Right lung (tissue), 5 donors: ENCODE results near the gene TTLL1. TPM values are rescaled to one million over a fixed set of nuclear protein-coding genes. Genes with fewer than 3 reads are reported as not detected.
"Not testable (repeated sequence)": the region's sequence is repeated elsewhere in the genome, so short reads cannot be mapped to it uniquely, and the experiment has no call there.

Experiments
- DNase-seq, 2 donors: peaks; one replicate each; pipeline ENCODE4 v3.0.0-alpha.2; 2013
- polyA plus RNA-seq, 5 donors: library from polyadenylated mRNA; unstranded; fragments of 120-200 nt; gene quantifications; one replicate each; pipeline versions ENCODE4 v1.2.1 to v1.2.3, GENCODE V29; 2013; ENCODE audit warnings: inconsistent platforms in 1 of 5, low replicate concordance in 1 of 5; ENCODE audit not compliant: insufficient read length in 5 of 5, insufficient read depth in 1 of 5

Gene TTLL1
- polyA plus RNA-seq, 5 donors, result 14.0 to 18.9 (median 16.3) TPM

DNA sequence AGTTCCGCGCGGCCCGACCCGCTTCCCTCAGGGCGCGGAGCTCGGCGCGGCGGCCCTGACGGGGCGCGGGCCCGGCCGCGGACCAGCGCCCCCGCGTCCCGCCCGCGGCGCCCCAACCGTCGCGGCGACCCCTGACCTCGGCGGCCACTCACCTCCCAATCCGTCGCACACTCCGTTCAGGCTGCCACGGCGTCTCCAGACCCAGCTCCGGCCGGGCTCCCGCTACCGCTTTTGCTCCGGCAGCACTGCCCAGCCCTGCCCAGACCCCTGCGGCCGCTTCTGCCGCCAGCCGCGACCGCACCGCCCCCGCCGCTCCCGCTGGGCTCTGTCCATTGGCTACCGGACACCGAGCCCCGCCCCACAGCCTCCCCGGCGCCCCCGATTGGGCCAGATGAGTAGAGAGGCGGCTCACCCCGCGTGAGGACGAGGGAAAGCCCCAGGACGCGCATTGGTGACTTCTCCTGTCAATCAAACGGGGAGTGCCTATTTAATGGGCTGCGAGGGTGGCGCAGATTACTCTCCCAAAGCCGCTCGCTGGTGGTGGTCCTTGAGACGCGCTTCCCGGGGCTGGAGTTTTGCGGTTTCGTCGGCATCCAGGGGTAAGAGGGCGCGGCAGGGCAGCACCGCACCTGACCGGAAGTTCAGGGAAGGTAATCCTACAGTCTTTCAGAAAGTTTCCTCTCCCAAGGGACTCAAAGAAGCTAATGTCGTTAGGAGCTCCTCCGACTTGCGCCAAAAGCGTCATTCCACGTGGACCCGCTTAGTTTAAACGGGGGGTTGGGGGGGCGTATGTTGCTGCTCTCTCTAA is 74.1 kb downstream of the TTLL1 start, which contains the start of gene PACSIN2:
Gene PACSIN2 (minus strand): TSS at position 281 of the 808 bp plus-strand sequence. CDS start 103,069 bp downstream, outside the sequence.
- peak; percentile 97 for DNase-seq

DNA sequence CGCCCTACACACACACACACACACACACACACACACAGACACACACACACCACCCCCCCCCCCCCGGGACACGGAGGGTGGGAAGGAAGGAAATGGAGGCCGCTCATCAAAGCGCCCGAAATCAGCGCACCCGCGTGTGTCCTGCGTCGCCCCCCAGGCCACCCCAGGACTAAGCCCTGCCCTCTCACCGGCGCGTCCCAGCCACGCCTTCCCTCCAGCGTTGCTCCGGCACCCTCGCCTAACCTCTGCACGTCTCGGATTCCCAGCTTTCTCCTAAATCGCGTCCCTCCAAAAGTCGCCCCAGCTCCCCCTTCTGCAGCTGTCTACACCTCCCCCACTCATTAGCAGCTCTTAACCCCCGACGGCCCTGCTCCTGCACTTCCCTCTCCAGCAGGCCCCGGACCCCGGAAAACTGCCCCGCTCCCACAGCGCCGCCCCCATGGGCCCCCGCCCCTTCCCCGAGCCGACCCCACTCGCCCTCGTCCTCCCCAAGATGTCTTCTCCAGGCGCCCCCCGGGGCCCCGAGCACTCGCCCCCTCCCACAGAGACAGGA is 74.8 kb downstream of the TTLL1 start:
- no peak for DNase-seq

DNA sequence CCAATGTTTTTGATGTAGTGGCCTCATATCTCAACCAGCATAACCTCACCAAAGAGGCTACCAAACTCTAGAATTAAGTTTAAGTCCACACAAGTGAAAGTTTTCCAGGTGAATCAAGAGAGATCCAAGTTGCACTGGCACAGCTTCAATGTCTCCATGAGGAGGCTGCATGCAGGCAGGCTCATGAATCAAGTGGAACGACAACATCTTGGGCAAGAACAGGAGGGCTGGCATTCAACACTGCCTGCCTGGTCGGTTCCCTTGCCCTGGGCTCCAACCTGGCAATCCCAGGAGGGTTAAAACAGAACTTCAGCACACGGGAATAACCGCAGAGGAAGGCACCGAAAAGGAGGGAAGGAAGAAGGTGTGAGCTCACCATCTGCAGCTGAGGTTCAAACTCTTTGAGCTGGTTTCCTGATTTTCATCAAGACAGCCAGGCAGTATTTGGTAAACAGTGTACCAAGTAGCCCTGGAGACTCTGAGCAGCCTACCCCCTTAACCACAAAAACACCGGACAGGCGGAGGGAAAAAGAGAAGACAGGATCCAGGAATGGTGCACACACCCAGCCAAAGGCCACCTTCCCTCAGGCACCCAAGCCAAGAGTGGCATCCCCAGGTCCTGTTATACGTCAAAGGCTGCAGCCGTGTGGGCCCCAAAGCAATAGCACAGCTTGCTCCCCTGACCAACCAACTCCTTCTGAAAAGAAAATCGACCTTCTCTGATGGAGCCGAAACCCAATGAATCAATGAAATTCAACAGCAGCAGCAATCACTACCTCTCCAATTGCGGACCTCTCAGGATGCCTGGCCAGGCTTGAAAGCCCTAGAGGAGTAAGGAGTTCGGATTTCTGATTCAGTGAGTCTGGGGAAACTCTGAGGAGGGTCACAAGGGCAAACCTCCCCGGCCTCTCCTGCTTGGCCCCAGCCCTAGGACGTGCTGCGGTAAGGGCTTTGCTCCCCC is 75.6 kb downstream of the TTLL1 start:
- DNase-seq, result no peak

DNA sequence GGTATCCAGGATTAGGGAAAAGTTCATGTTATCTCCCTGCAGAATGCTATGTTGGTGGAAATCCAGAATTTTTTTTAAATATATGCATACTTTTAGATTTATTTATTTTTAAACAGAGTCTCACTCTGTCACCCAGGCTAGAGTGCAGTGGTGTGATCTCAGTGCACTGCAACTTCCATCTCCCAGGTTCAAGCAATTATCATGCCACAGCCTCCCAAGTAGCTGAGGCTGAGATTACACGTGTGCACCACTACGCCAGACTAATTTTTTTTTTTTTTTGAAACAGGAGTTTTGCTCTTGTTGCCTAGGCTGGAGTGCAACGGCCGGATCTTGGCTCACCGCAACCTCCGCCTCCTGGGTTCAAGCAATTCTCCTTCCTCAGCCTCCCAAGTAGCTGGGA is 76.8 kb downstream of the TTLL1 start:
- DNase-seq, result no peak

DNA sequence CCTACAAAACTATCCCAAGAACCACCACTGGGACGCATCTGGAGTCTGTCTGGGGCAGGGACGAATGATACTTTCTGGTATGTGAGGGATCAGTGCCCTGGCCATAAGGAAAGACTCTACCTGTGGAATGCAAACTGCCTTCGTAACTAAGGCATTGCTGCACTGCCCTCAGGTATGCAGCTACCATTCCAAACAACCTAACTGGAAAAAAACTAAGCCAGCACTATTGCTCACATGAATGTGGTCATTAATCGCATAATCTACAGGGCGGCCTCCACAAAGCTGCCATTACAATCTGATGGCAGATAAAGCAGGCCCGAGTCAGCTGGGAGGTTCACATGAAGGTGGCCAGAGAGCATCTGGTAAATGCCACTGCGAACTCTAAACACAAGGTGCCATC is 78.1 kb downstream of the TTLL1 start:
- DNase-seq, result no peak

DNA sequence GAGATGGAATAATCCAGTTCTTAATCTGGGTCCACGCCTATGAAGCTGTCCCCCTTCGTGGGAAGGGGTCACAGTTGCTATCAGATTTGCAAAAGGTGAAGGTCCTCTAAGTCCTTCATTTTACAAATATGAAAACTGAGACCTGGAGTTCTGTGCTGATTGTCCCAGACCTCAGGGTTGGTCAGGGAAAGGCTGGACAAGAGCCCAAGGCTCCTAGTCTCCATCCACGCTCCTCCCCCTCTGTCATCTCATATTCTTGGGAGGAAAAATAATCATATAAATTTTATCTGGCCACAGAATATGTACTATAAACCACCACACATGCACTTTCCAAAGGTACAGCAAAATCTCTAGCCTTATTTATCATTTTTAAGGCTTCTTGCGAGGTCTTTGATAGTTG is 79.7 kb downstream of the TTLL1 start:
- DNase-seq, result no peak

DNA sequence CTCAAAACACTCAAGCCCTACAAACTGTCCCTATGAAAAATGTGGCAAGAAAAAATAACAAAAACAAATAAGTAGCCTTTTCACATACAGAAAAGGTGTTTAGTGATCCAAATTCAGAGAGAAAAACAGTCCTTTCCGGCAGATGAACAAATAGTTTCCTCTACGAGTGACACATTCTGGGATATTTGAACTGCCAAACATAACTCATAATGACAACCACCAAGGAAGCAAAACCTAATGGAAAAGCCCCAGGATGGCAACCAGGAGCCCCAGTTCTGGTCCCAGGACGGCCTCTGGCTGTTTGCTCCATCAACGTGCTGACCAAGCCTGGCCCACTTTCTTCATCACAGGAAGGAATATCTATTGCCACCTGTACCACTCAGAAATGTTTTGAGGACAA is 80.3 kb downstream of the TTLL1 start:
- DNase-seq, result no peak

DNA sequence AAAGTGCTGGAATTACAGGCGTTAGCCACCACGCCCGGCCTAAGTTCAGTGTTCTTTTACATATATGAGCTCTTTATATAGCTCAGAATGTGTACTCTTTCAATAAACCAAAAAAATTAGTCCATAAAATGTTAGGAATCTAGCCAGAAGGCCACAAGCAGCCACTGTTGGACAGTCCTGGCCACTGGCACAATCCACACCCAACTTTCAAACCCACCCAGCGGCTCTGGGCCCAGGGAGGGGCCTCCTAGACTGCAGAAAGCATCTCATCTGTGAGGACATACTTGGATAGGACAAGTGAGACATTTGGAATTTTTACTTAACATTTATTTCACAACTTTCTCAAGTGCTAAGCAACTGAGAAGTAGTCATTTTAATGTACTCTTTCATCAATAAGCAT is 80.7 kb downstream of the TTLL1 start:
- no peak for DNase-seq

DNA sequence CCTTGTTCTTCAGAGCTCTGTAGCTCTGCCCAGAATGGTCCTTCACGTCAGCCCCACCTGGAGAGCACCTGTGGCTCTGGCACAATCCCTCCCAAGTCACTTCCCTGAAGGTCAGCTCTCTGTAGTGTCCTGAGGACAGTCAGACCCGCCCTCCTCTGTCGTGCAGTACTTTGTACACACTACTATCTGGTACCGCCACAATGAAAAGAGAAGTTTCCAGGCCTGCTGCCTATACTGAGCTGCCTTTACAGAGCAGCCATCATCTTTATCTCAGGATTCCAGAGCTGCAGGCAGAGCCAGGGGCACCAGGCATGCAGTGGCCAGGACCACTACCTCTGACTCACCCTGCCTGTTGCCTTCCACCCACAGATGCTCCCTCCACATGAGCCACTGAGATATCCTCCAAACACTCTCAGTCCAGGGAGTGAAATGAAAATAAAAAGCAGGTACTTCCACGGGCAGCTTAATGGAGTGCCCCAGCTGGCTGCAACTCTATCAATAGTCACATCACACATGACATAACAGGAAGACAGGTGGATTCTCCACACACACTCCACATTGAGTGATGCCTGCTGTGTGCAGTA is 81.6 kb downstream of the TTLL1 start:
- no peak for DNase-seq

DNA sequence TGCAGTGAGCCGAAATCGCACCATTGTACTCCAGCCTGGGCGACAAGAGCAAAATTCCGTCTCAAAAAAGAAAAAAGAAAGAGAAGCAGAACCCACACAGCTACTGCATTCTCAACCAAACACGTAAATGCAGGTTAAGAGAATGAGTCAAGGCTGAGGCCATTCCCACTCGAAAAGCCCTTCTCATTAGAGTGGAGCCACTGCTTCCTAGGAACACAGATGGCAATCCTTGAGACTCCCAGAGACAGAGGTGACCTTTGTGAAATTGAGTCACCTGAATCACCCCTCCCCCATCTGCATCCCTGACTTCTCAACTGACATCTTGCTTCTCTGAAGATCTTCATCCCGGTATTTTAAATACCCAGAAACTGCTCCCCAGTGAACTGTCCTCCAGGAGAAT is 82.4 kb downstream of the TTLL1 start:
- DNase-seq, result no peak

DNA sequence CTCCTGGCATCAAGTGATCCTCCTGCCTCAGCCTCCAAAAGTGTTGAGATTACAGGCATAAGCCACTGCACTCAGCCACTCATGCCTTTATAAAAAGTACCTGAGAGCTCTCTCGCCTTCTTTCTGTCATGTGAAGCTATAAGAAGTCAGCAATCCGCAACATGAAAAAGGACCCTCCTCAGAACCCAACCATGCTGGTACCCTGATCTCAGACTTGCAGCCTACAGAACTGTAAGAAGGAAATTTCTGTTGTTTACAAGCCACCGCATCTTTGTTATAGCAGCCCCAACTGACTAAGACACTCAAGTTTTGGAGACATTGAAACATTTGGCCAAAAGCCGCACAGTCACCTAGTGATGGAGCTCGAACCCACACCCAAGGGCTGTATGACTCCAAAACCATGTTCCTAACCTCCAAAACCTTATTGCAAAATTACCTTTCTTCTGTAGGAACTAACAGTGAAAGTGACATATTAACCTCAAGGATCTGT is 83.1 kb downstream of the TTLL1 start:
- no peak for DNase-seq

DNA sequence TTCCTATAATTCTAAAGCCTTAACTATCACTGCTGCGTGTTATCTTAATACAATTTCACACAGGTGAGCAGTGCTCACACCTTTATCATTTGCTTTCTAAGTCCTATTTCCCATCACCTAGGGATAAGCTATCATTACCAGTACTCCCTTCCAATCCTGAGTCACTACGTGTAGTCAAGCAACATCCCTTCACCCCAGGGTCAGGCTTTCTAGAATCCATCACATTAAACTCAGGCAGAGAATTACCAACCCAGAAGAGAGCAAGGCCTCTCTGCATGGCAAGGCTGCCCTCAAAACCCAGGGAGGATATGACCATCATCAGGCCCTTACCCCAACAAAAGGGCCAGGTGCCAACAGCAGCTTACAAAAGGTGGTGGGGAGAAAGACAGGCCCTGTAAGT is 84.1 kb downstream of the TTLL1 start:
- no peak for DNase-seq

DNA sequence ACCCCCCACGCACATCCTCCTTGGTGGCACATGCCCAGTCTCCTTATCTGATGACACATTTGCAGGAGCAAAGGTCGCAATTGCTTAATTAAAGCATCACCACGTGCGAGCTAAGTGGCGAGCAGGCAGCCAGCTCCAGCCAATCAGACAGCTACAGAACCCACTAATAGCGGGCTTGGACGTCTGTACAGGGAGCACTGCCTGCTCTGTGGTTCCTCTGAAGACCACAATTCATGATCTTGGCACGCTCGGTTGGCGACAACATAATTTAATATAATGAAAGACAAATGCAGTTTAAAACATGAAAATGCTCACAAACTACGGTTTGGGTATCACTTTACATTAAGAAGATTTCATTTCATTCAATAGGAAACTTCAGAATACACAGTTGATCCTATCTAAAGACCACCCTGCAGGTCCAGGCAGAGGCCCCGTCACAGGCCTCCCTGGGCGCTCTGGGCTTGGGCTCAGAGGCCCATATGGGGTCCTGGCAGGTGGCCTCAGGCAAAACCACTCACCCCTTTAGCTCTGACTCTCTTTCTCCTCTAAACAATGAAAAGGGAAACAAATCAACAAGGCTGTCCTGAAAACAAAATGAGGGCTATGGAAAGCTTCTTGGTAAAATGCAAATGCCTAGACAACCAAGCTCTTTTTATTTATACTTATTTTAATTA is 84.7 kb downstream of the TTLL1 start:
- DNase-seq, result no peak

DNA sequence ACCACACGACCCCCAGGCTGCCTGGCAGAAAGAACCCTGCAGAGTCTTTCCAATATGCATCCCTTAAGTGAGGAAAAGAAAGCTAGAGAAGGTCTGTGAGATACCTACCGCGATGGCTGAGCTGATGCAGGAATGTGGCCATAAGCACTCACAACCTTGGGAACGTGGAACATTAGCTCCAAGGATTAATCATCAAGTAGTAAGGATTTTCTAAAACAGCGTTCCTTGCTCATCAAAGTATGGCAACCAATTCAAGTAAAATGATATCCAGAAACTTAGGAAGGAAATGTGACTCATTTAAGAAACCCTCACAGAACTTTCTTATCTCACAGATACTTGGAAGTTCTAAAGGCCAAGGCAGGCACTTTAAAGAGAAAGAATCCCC is 87.0 kb downstream of the TTLL1 start:
- DNase-seq, result no peak

DNA sequence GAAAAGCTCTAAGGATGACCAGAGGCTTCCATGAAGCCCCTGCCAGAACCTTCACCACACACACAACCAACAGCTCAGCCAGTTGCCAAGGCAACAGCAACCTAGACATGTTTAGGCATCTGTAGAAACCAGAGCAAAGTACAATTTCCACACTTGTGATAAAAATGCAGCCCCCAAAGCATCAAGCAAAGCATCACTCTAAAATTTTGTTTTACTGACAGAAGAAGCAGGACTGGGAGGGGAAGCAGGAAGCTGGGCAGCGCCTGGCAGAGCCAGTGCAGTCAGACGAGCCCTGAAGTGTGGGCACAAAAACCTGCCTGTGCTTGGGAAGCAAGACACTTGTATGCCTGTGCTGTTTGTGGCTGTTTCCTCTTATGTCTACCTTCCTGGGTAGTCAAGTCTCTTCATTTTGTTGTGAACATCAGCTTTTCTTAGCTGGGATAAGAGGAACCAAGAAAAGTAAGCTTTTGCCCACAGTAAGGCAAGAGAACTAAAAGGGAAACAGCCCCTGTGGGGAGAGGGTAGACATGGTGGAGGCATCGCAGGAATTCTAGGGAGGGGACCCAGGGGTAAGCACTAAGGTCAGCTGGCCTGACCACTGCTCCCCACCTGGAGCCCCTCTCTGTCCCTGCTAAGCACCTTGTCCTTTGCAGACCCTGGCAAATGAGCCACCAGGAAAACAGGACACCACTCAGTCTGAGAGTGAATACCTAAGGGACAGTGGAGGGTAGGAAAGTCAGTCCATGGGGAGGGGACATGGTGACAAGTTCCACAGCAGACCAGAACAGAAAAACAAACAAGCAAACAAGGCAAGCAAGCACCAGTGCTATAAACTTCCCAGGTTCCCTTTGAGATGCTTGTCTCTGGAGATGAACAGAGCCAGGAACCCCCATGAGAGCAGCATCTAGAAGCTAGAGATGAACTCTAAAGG is 87.7 kb downstream of the TTLL1 start:
- DNase-seq, result no peak

DNA sequence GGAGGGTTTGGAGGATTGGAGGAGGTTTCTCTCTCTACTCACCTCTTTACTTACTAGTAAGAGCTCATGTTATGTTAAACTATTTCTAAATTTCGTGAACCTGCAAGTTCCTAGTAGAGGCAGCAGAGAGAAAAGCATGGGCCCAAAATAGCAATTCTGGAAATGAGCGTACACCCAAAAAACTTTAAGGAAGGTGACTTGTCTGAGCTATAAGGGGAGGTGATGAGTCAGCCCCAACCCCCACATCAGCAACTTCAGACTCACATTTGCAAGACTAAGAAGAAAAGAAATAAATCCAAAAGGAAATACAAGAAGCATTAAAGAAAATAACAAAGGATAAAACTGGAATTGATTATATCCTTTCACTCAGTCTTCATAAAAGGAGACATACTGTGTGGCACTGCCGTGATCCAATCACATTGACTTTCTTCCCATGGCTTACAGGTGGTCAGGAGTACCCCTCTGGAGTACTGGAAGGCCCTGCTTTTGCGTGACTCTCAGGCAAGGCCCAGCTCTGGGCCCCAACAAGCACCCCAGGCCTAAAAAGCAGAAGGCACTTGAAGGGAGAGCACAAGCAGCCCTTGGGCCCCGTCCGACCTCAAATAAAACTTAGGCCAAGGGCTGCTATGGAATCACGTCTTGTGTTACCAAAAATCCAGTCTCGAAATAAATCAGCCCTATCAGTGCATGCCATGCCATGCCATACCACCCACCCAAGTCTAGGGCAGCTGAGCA is 88.6 kb downstream of the TTLL1 start:
- DNase-seq, result no peak

DNA sequence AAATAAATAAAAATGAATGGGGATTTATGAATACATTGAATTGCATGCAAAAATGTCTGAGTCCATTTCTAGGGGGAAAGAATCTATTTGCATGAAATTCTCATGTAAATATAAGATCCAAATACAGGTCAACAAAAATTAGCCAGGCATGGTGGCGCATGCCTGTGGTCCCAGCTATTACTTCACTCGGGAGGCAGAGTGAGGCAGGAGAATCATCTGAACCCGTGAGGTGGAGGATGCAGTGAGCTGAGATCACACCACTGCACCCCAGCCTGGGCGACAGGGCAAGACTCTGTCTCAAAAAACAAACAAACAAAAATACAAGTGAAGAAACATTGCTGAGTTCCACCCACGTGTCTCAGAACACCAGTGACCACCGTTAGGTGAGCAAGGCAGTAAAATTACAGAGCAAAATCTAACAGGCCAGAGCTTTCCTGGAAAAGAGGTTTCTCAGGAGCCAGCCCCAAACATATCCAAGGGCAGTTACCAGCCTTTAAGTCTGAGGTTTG is 91.6 kb downstream of the TTLL1 start:
- DNase-seq, result no peak

DNA sequence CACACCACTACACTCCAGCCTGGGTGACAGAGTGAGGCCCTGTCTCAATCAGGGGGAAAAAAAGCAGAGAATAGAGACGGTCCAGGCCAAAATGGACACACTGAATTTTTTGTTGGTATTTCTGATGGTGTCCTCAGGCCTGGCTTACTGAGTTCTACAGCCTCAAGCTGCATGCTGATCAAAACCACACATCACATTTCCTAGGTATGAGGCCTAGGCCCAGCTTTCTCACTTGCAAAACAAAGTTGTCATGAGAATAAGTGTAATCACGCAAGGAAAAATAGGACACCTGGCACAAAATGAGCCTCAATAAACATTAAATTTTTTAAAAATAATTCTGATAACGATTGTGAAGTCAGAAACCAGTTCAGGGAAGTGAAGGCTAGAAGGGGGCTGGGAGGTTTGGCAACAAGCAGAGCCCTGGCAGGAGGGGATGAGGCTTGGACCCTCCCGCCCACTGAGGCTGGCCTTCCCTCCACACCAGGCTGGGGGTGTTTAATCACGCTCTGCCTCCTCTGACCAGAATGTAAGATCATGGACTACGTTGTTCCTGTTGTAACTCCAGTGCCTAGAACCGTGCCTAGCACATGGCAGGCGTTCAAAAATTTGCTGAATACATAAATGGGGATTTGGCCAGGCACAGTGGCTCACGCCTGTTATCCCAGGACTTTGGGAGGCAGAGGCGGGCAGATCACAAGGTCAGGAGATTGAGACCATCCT is 92.4 kb downstream of the TTLL1 start:
- no peak for DNase-seq

DNA sequence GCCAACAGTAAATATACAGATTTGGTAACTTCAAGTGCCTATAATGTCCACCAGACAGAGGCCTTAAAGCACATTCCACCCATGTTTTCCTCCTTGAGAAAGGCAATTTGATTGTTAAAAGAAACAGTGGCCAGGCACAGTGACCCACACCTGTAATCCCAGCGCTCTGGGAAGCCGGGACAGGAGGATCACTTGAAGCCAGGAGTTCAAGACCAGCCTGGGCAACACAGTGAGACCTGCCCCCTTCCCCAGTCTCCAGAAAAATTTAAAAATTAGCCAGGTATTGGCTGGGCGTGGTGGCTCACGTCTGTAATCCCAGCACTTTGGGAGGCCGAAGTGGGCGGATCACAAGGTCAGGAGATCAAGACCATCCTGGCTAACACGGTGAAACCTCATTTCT is 93.5 kb downstream of the TTLL1 start:
- DNase-seq, result not testable (repeated sequence)
